ENCODE data around the gene RUFY4.
"Not testable (repeated sequence)": the region's sequence is repeated elsewhere in the genome, so short reads cannot be mapped to it uniquely, and the experiment has no call there.

Gene RUFY4

DNA sequence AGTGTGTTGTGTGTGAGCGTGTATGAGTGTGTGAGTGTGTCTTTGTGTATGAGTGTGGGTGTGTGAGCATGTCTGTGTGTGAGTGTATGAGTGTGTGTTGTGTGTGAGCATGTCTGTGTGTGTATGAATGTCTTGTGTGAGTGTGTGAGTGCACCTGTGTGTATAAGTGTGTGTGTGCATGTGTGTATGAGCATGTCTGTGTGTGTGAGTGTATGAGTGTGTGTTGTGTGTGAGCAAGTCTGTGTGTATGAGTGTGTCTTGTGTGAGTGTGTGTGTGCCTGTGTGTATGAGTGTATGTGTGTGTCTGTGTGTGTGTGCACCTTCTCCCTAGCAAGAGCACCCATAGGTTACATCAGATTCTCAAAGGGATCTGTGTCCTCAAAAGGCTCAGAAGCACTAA is 37.8 kb upstream of the RUFY4 start:
- DNase-seq (ENCODE audit: low spot score) = no peak

DNA sequence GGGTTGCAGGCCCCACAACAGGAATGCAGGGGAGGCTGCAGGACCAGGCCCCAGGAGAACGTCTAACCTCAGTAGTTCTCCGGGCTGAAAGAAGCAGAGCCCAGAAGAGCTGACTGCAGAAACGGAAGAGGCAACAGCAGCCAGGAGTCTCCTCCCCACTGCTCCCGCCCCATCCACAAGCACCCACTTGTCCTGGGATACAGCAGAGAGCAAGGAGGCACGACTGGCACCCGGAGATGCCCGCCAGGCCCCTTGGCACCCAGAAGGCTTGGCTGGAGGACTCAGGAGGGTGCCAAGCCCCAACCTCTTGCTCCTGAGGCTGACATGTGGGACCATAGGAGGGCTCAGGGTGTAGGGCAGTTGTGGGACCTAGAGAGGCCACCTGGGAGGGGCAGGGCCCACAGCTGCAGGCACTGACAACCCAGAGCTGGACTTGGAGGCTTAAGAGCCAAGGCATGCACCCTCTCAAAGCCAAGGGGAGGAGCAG is 37.2 kb upstream of the RUFY4 start:
- no peak for DNase-seq (ENCODE audit: low spot score)

DNA sequence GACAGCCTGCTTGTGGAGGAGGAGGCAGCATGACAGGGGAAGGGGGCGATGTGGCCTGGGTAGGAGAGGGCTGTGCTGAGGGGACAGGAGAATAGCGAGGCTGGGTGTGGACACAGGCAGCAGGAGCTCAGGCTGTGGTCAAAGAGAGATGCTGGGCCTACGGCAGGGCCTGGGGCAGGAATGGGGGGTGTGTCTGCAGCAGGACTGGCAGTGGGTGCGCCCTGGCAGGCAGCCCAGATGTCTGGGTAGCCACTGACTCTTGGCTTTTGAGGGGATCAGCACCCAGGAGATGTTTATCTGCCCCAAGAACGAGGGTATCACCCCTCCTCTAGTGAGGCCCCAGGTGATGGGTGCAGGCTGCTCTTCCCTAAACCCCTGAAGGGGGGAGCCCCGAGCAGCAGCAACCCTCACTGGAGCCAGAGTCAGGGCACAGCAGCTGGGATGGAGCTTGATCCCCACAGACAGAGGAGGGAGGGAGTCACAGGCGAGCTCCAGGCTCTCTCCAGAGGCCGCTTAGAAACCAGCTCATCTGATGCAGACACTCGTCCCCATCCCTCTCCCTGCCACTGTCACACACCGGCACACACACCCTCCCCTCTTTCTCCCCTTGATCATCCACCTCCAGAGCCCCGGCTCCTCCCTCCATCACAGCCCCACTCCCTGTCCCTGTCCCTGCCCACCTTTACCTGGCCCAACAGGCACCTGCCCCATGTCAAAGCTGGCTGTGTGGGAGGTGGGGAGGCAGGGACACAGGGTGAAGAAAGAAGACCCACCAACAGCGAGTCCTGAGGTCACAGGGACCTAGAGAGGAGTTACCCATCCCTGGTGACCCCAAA is 36.5 kb upstream of the RUFY4 start:
- no peak for DNase-seq (ENCODE audit: low spot score)

DNA sequence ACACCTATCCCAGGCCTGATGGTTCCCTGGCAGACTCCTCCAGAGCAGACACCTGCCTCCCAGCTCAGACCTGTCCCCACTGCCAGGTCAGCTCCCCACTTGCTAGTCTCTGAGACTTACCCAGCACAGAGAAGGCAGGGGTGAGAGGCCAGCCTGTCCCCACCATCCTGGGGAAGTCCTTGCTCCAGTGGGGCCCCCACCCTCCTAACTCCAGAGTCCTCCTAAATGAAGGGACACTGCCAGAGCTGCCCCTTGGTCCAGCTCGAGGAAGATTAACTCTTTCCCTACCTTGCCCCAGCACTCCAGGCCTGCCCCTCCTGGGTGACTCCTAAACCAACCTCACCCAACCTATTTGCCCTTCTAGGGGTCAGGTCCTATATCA is 35.9 kb upstream of the RUFY4 start:
- DNase-seq (ENCODE audit: low spot score) = no peak

DNA sequence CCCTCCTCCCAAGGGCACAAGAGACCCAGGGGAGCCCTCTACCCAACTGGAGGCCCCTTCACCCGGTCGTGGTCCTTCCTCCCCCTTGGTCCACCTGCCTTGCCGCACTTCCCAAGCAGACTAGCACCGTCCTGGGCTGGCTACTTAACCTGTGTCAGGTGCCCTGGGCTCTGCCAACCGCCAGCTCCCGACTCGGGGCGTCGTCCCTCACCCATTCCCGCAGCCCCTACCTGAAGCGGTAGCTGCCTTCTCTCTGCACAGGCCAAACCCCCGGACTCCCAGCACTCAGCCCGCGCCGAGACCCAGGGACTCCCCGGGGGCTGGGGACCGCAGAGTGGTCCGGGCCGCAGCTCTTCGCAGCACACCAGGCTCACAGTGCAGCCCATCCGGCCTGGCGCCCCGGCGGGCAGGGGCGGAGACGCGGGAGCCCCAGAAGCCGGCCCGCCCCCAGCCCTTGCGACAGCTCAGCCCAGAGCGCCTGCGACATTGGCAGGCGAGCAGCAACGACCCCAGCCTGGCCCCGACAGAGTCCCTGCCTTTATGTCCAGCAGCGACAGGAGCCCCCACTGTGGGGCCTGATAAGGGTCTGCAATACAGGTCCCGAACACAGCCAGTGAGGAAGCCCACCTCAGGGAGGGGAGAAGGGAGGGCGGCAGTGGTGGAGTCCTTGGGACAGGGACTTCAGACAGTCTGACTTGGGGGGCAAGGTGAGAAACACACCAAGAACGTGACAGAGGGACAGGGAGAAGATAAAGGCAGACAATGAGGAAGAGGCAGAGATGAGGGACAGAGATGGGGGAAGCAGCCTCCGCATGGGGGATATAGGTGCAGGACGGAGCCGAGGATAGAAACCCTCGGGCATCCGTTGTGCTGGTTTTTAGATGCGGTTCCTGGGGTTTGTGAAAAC is 35.2 kb upstream of the RUFY4 start:
- no peak for DNase-seq (ENCODE audit: low spot score)

DNA sequence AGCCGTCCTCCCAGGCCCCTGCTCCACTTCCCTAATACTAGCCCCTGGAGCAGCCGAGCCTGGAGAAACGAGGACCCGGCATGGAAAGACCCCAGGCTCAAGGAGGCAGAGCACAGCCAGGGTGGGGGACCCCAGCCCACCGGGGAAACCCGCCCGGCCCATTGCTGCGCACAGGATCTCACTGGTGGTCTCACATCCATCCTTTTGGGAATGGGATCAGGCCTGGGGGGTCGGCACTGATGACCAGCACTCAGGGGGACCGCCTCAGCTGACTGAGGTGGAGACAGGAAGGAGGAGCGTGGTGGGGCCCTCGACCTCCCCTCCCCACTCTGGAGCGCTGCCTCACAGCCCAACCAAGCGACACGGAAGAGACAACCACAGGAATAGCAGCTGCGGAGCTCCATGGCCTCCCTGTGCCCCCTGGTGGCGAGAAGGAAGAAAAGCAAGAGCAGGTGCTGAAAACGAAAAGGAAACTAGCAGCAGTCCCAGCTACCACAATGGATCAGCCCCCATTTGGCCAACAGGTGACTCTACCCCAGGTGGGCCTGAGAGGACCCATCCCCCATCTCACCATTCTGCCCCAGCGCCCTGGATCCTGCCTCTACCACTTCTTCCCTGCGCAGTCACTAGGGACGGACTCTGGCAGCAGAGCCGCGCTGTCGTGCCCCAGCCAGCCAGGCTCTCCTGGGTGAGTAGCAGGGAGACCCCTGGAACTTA is 34.4 kb upstream of the RUFY4 start:
- peak; percentile 68 for DNase-seq (ENCODE audit: low spot score)

DNA sequence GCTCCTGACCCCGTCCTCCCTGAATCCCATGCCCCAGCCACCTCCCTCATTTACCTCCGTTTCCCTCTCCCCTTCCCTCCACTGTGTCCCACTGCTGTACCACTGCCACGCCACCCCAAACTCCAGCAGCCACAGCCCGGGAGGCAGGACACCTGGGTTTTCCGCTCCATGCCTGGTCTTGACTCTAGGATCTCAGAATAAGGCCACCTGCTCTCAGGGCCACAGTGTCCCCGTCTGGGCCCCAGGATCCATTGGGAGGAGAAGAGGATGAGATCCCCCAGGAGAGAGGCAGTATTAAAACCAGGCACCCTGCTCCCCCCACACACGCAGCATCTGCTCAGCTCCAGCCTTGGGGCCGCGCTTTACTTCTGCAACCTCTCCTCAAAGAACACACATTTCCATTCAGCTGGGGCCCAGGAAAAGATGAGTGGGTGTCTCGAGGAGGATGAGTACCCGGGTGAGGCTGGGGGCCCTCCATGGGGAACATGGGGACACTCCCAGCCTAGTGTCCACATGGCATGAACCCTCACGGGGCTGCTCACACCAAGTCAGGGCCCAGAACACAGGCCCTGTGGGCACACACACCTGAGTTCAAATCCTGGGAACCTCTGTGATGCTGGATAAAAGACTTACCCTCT is 33.5 kb upstream of the RUFY4 start:
- no peak for DNase-seq (ENCODE audit: low spot score)

DNA sequence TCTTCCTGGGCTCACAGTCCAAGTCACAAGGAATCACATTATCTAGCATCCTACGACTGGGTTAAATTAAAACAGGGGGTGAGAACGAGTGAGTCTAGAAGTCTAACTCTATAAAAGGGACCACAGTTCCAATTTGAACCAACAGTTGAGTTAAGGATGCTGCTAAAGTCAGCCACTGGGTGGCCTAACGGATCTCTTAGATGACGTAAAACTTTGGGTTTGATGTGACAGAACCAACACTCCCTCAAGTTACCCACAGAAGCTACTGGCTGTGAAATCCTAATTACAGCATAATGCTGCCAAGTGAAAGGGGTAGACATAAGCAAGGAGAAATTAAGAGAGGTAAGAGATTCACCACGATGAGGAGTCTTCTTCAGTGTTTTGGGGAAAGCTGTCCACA is 32.7 kb upstream of the RUFY4 start:
- no peak for DNase-seq (ENCODE audit: low spot score)

DNA sequence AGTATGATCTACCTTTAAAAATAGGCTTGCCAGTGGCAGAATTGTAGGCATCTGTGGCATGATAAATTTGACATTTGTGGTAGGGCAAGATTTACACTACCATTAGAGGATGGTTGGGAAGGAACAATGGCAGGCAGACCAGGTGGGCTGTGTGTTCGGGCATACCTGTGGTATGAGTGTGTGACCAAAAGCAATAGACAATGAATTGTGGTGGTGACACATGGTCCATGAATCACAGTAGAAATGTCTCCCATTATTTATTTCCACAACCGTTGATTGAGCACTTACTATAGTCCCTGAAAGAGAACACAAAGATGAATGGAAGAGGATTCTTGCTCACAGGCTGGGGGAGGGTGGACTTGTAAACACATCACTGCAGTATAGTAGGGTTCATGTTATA is 29.9 kb upstream of the RUFY4 start:
- DNase-seq (ENCODE audit: low spot score) = peak; percentile 95

DNA sequence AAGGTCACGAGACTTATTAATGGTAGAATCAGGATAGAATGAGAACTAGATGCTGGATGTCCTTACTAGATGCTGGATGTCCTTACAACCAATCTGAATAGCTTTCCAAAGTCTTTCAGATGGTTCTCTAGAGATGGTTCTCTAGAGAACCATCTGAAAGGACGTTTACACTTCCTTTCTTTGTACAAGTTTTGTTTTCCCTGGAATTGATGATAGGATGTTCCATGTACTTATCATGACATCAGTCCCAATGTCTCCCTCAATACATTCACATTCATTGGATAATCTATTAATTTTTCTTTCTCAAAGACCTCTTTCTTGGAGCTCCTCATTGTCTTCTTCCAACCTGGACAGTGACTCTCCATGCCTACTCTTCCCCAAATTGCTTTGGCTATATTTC is 28.2 kb upstream of the RUFY4 start:
- no peak for DNase-seq (ENCODE audit: low spot score)

DNA sequence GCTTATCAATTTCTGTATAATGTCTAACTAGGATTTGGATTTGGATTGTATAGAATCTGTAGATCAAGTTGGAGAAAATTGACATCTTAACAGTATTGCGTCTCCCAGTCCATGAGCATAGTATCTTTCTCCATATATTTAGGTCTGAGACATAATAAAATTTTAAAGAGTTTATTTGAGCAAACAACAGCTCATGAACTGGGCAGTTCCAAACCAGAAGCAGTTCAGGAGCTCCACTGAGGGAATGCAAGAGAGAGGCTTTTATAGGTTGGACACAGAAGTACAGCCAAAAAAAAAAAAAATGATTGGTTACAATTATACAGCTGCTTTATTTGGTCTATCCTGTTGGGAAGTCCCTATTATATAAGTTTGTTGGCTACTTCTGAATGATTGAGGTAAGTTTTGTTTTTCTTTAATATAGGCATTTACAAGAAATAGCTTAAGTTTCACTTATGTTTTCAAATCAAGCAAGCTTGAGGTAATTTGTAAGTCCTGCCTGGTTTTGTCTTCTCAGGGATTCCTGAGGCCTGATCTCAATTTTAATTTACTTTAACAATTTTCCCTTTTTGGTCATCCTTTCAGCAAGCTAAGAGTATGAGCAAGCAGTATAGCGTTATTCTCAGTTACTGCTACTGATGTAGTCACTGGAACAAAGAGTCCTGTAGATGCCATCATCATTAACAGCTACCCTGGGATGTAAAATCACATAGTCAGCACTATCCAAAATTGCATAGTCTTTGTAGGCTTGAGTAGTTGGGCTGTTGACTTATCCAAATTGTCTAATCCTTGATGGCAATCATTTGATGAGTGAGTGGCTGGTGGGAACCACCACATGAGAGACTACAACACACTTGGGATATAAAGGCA is 27.5 kb upstream of the RUFY4 start:
- no peak for DNase-seq (ENCODE audit: low spot score)

DNA sequence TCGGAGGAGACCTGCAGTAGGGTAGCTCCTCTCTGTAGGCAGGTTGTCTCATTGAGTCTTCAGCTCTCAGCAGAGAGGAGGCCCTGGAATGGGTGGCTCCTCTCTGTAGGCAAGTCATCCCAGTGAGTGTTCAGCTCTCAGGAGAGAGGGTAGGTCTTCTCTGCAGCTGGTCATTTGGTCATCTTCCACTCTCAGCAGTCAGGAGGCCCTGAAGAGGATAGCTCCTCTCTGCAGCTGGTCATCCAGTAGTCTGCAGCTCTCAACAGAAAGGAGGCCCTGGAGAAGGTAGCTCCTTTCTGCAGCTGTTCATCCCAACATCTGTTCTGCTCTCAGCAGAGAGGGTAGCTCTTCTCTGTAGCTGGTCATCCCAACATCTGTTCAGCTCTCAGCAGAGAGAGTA is 26.0 kb upstream of the RUFY4 start:
- DNase-seq (ENCODE audit: low spot score) = no peak

DNA sequence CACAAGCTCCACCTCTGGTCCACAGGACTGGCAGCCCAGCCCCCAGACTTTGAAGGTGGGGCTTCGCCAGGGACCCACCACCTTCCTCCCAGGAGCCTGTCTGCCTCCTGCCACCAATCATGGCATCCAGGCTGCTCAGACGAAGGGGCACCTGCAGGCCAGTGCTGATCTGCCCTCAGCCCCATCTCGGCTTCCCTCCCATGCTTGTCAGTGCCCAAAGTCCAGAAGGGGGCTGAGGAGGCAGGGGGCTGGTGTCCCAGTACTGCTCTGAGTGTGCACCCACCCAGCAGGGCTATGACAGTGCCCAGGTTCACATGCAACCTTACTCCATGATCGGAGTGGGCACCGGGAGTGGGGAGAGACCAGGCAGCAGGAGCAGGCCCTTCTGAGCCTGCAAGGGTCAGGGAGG is 25.3 kb upstream of the RUFY4 start:
- no peak for DNase-seq (ENCODE audit: low spot score)

DNA sequence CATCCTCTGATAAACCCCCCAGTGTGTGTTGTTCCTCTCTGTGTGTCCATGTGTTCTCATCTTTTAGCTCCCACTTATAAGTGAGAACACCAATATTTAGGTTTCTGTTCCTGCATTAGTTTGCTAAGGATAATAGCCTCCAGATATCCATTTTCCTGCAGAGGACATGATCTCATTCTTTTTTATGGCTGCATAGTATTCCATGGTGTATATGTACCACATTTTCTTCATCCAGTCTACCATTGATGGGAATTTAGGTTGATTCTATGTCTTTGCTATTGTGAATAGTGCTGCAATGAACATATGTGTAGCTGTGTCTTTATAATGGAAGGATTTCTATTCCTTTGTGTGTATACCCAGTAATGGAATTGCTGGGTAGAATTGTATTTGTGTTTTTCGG is 24.5 kb upstream of the RUFY4 start:
- not testable (repeated sequence) for DNase-seq (ENCODE audit: low spot score)

DNA sequence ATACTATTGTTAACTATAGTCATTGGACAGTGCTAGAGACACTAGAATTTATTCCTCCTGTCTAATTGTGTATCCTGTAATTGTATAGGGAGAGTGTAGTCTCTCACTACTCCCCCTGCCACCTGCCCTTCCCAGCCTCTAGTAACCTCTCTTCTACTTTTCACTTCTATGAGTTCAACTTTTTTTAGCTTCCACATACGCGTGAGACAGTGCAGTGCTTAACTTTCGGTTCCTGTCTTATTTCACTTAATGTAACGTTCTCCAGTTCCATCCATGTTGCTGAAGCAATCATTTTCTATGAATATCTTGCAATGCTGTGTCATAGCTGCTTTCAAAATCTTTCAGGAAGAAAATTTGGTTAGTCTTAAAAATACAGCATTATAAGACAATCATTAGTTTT is 22.8 kb upstream of the RUFY4 start:
- no peak for DNase-seq (ENCODE audit: low spot score)

DNA sequence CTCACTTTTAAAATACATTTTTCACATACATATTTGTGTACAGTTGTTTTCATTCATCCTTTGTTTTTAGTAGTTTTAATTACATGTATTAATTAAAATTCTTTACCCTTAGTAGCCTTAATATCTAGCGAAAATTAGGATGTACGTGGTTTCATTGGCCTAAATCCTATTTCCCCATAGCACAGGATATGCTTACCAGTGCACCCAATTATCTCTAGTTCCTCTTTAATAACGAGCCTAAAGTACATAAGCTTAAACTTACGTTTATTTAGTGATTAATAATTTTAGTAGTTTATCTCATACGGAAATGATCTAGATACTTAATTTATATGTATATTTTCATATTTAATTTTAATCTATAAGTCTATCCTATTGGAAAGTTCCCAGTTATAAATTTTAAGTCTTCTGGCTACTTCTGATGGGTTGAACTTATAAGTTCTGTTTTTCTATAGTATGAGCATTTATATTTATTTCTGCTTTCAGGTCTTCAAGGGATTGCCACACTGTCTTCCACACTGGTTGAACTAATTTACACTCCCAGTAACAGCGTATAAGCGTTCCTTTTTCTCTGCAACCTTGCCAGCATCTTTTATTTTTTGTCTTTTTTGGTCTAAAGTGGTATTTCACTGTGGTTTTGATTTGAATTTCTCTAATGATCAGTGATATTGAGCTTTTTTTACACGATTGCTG is 21.4 kb upstream of the RUFY4 start:
- no peak for DNase-seq (ENCODE audit: low spot score)

DNA sequence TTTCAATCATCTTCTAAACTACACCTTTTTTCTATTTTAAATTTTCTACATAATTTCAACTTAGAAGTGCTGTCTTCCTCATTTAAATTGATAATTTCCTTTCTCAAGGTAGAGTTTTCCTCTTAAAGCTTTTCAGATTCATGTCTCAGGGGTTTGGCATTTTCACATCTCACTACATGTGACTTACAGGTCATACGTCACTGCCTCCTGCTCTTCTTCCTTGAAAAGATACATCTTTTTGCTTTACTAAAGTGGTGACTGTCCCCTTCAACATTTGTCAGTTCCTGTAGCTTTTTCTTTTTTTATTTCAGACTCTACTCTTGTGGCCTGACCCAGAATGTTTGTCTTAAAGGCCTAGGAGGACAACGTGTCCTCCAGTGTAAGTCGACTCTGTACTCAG is 17.1 kb upstream of the RUFY4 start:
- peak; percentile 63 for DNase-seq (ENCODE audit: low spot score)

DNA sequence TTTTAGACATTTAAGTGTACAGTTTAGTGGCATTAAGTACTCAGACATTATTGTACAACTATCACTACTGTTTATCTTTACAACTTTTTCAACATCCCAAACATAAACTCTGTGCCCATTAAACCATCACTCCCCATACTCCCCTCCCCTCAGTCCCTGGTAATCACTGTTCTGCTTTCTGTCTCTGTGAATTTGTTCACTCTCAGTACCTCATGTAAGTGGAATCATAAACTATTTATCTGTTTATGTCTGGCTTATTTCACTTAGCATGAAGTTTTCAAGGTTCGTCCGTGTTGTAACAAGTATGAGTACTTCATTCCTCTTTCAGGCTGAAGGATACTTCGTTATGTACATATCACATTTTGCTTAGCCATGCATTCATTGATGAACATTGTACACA is 9.8 kb upstream of the RUFY4 start:
- DNase-seq (ENCODE audit: low spot score) = no peak

DNA sequence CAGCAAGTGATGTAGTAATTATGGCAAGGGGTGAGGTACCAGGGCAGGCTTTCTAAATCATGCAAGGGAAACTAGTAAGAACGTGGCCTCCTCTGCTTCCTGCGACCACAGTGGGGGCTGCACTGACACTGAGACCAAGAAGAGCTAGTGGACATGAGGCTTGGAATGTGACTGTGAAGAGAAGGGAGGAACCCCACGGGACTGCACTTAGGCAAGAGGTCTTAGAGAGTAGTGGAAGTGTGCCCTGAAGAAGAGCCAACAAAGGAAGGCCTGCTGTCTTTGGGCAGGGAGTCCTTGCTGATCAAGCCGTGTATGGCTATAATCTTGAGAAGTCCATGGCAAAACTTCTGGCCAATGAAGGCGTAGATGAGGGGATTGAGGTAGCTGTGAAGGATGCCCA is 8.9 kb upstream of the RUFY4 start:
- no peak for DNase-seq (ENCODE audit: low spot score)

DNA sequence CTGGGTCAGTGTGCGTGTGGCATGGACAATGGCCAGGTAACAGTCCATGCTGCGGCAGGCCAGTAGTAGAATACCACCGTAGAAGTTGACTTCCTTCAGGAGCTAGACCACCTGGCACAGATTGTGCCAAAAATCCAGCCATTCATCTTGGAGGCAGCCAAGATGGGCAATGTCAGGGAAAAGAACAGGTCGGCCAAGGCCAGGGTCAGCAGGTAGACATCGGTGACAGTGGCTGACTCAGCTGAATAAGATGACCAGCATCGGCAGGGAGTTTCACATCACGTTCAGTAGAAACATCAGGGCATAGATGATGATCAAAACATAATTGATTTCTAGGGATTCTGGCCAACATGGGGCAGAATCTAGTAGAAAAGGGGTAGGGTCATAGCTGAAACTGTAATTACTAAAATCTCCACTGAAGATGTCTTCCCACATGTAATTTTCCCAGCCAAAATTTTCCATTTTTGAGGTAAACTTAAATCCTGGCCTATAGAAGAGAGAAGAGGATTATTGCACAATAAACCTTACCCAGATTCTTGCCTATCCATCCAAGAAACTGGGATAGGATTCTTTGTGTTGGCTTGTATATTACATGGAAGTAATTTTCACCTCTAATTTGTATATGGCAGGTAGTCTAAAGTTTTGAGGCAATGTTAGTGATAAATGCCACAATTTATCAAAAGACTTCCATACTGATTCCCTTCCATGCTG is 7.9 kb upstream of the RUFY4 start:
- no peak for DNase-seq (ENCODE audit: low spot score)
